HepG2 (cell line): ENCODE results near the gene RSPRY1. TPM values are rescaled to one million over a fixed set of nuclear protein-coding genes. Genes with fewer than 3 reads are reported as not detected.

Source experiments
- ATAC-seq: fragments of 200-7000 bp; cut with Tn5 transposase; 3 replicates; pipeline ENCODE4 v1.9.1; 2020; ENCODE audit warnings: mild to moderate bottlenecking, moderate library complexity
- BruUV-seq: library from RNA; stranded (reverse); fragments of 400-500 nt; replicated peaks from 2 replicates; lab custom pipeline; 2021; lab: Mats Ljungman, UMichigan
- CTCF ChIA-PET: fragments of 300-600 bp; formaldehyde crosslinking; extraction: SDS; loops from one replicate; lab custom pipeline; 2021; ENCODE audit warnings: low total read pairs, inconsistent platforms, low intra/inter-chr PET ratio; lab: Yijun Ruan, JAX
- POLR2A ChIA-PET: fragments of 350-600 bp; sonication (Branson Sonifier 250); formaldehyde crosslinking; loops from one replicate; lab custom pipeline; 2020; ENCODE audit warnings: antibody characterized with exemption, inconsistent platforms; lab: Yijun Ruan, JAX
- DNase-seq: peaks from one replicate; pipeline ENCODE4 v3.0.0-alpha.2; 2015; ENCODE audit warnings: low spot score
- FAIRE-seq: peaks from 3 replicates; lab custom pipeline; 2011; peaks lifted over from hg19 to GRCh38; lab: Jason Lieb, UNC
- H2AFZ ChIP-seq: one replicate; pipeline ENCODE4 v1.6.1; 2011; ENCODE audit warnings: low read length, inconsistent platforms
- H3K27ac ChIP-seq: fragments of 300-600 bp; 3 replicates; pipeline ENCODE4 v1.8.0; 2011; ENCODE audit warnings: mixed run types, mild to moderate bottlenecking, mixed read lengths, low read length, inconsistent platforms; ENCODE audit not compliant: insufficient read depth; ENCODE audit errors: extremely low read length
- H3K27me3 ChIP-seq, 2 experiments: fragments of 200-600 bp in 1 of 2; 2 replicates in 1 of 2; 3 replicates in 1 of 2; pipeline versions ENCODE4 v1.6.0 to v1.8.0; 2011; ENCODE audit warnings: low read length in 2 of 2, mild to moderate bottlenecking in 2 of 2, moderate library complexity in 2 of 2, inconsistent platforms in 1 of 2; ENCODE audit not compliant: insufficient read depth in 2 of 2, control insufficient read depth in 1 of 2
- H3K36me3 ChIP-seq, 2 experiments: fragments of 200-600 bp in 1 of 2; replicated peaks in 1 of 2; 2 replicates in 1 of 2; 3 replicates in 1 of 2; pipeline versions ENCODE4 v1.5.1 to v1.8.0; 2011; ENCODE audit warnings: low read length in 2 of 2, inconsistent platforms in 1 of 2; ENCODE audit not compliant: insufficient read depth in 2 of 2, control insufficient read depth in 1 of 2
- H3K4me1 ChIP-seq: 2 replicates; pipeline ENCODE4 v1.5.1; 2012; ENCODE audit warnings: low read length, inconsistent platforms; ENCODE audit not compliant: insufficient read depth
- H3K4me2 ChIP-seq: 2 replicates; pipeline ENCODE4 v1.6.0; 2011; ENCODE audit warnings: low read depth, low read length, inconsistent platforms
- H3K4me3 ChIP-seq, 3 experiments: fragments of 200-600 bp in 1 of 3; sonication (generic), shearing (Covaris generic) in 1 of 3; replicated peaks in 1 of 3; 2 replicates each; pipeline ENCODE4 v1.5.1; 2011 to 2016; ENCODE audit warnings: low read length in 3 of 3, inconsistent platforms in 2 of 3, low read depth in 2 of 3, mild to moderate bottlenecking in 2 of 3, control low read depth in 1 of 3, mixed read lengths in 1 of 3; ENCODE audit not compliant: insufficient read depth in 1 of 3
- H3K79me2 ChIP-seq: one replicate; pipeline ENCODE4 v1.6.1; 2011; ENCODE audit warnings: low read length, inconsistent platforms; ENCODE audit not compliant: insufficient read depth
- H3K9ac ChIP-seq: 2 replicates; pipeline ENCODE4 v1.6.0; 2011; ENCODE audit warnings: mild to moderate bottlenecking, low read depth, low read length, inconsistent platforms; ENCODE audit not compliant: insufficient read depth
- H3K9me3 ChIP-seq: 2 replicates; pipeline ENCODE4 v1.5.1; 2012; ENCODE audit warnings: mild to moderate bottlenecking, low read length
- H4K20me1 ChIP-seq: 2 replicates; pipeline ENCODE4 v1.6.0; 2011; ENCODE audit warnings: inconsistent platforms, mild to moderate bottlenecking, low read length, moderate library complexity; ENCODE audit not compliant: insufficient read depth
- ARID2 ChIP-seq: sonication (generic); formaldehyde crosslinking; IDR thresholded peaks from 2 replicates; pipeline ENCODE4 v1.8.1; 2022; ENCODE audit warnings: mild to moderate bottlenecking, missing genetic modification reagents, borderline replicate concordance
- ATF5 ChIP-seq: sonication (generic); formaldehyde crosslinking; IDR thresholded peaks from 2 replicates; pipeline ENCODE4 v1.4.0; 2020; ENCODE audit warnings: mild to moderate bottlenecking, low read depth, missing genetic modification reagents
- HNF4A ChIP-seq: sonication (generic); formaldehyde crosslinking; IDR thresholded peaks from 2 replicates; pipeline ENCODE4 v1.4.0; 2020; ENCODE audit warnings: missing genetic modification reagents
- NFIB ChIP-seq: sonication (generic); formaldehyde crosslinking; IDR thresholded peaks from 2 replicates; pipeline ENCODE4 v1.9.0; 2021; ENCODE audit warnings: missing genetic modification reagents, mild to moderate bottlenecking, borderline replicate concordance
- SMARCE1 ChIP-seq: fragments of 450-650 bp; IDR thresholded peaks from 2 replicates; pipeline ENCODE4 v1.6.1; 2017; ENCODE audit warnings: borderline replicate concordance
- SOX5 ChIP-seq: IDR thresholded peaks from 2 replicates; pipeline ENCODE4 v1.6.1; 2016; ENCODE audit warnings: borderline replicate concordance
- TCF7L2 ChIP-seq: IDR thresholded peaks from 2 replicates; pipeline ENCODE4 v1.6.1; 2011; ENCODE audit warnings: mild to moderate bottlenecking, low read depth, low read length, moderate library complexity
- THRA ChIP-seq: sonication (generic); formaldehyde crosslinking; IDR thresholded peaks from 2 replicates; pipeline ENCODE4 v1.4.0; 2020; ENCODE audit warnings: missing genetic modification reagents, borderline replicate concordance
- ZBTB20 ChIP-seq: sonication (generic); formaldehyde crosslinking; IDR thresholded peaks from 2 replicates; pipeline ENCODE4 v1.8.1; 2023; ENCODE audit warnings: missing genetic modification reagents, low read depth, mild to moderate bottlenecking, borderline replicate concordance
- ZNF10 ChIP-seq: sonication (generic); formaldehyde crosslinking; IDR thresholded peaks from 2 replicates; pipeline ENCODE4 v1.4.0; 2020; ENCODE audit warnings: mild to moderate bottlenecking, low read depth, missing genetic modification reagents, borderline replicate concordance
- ZNF326 ChIP-seq: sonication (generic); formaldehyde crosslinking; IDR thresholded peaks from 2 replicates; pipeline ENCODE4 v1.4.0; 2020; ENCODE audit warnings: missing genetic modification reagents, borderline replicate concordance
- ZNF557 ChIP-seq: sonication (generic); formaldehyde crosslinking; IDR thresholded peaks from 2 replicates; pipeline ENCODE4 v1.4.0; 2020; ENCODE audit warnings: missing genetic modification reagents
- ZNF567 ChIP-seq: sonication (generic); formaldehyde crosslinking; IDR thresholded peaks from 2 replicates; pipeline ENCODE4 v1.8.1; 2023; ENCODE audit warnings: mild to moderate bottlenecking, missing genetic modification reagents, borderline replicate concordance
- WGBS: methylation state at CpG from one replicate; pipeline ENCODE4 v1.1.6; 2017; ENCODE audit warnings: low lambda C conversion rate; 5-methylcytosine and 5-hydroxymethylcytosine counted together
- in situ Hi-C: cut with HindIII; loops from 2 replicates; pipeline ENCODE4 v1.10.0; 2017; ENCODE audit warnings: low pct_unique_long_range_greater_than_20kb; ENCODE audit not compliant: extremely low pct_ligation_motif_present
- intact Hi-C: fragments of 100-400 bp; cut with micrococcal nuclease; formaldehyde crosslinking; loops from one replicate; pipeline ENCODE4 v1.10.0; 2022; ENCODE audit not compliant: unreplicated experiment
- polyA plus RNA-seq, 8 experiments: library from polyadenylated mRNA; depleted of rRNA in 3 of 8; stranded (reverse) in 7 of 8; unstranded in 1 of 8; fragments of >200 nt; fragmentation: Illumina TruSeq in 4 of 8; extraction: Trizol in 4 of 8; gene quantifications; 2 replicates each; pipeline versions ENCODE4 v1.2.1 to v1.2.3, GENCODE V29; 2011 to 2016; ENCODE audit warnings: low read depth in 4 of 8, missing spikeins in 1 of 8, mixed read lengths in 1 of 8; ENCODE audit not compliant: insufficient read depth in 1 of 8
- total RNA-seq, 5 experiments: library from RNA; depleted of rRNA; stranded (reverse); fragments of >200 nt; fragmentation: Illumina TruSeq; extraction: Trizol; gene quantifications; 2 replicates each; pipeline ENCODE4 v1.2.3, GENCODE V29; 2016; ENCODE audit warnings: low read depth in 1 of 5
- TF ChIP-seq, protein P1 (sequence below): sonication (generic); formaldehyde crosslinking; conservative IDR thresholded peaks from 2 replicates; pipeline ENCODE4 v1.8.0; 2022; ENCODE audit warnings: low read depth, missing genetic modification reagents
- TF ChIP-seq, protein P2 (sequence below): sonication (generic); formaldehyde crosslinking; IDR thresholded peaks from 2 replicates; pipeline ENCODE4 v1.5.1; 2020; ENCODE audit warnings: missing genetic modification reagents, mild to moderate bottlenecking, borderline replicate concordance
- TF ChIP-seq, protein P3 (sequence below): sonication (generic); formaldehyde crosslinking; IDR thresholded peaks from 2 replicates; pipeline ENCODE4 v1.5.0; 2020; ENCODE audit warnings: mild to moderate bottlenecking, missing genetic modification reagents, moderate library complexity

The RSPRY1 gene
- total and polyA plus RNA-seq, 2 of the 13 experiments (the other 11 are each of a cell fraction or from before 2014, with no cell fraction given) = 53.4 to 61.0 TPM

- peak; percentile 81; the same call in 1 of the 2 replicates for TF ChIP-seq TCF7L2
- TF ChIP-seq NFIB = no peak
- no peak for TF ChIP-seq ARID2
- peak; percentile 54; the same call in 1 of the 2 replicates for TF ChIP-seq ZBTB20 (CRISPR knock-in tag)
- TF ChIP-seq THRA (CRISPR knock-in tag) = peak; percentile 64; the same call in 1 of the 2 replicates
- TF ChIP-seq HNF4A (CRISPR knock-in tag) = peak; percentile 73
- TF ChIP-seq ZNF567 (CRISPR knock-in tag) = no peak
- no peak for TF ChIP-seq ZNF557
- TF ChIP-seq, protein P1, sequence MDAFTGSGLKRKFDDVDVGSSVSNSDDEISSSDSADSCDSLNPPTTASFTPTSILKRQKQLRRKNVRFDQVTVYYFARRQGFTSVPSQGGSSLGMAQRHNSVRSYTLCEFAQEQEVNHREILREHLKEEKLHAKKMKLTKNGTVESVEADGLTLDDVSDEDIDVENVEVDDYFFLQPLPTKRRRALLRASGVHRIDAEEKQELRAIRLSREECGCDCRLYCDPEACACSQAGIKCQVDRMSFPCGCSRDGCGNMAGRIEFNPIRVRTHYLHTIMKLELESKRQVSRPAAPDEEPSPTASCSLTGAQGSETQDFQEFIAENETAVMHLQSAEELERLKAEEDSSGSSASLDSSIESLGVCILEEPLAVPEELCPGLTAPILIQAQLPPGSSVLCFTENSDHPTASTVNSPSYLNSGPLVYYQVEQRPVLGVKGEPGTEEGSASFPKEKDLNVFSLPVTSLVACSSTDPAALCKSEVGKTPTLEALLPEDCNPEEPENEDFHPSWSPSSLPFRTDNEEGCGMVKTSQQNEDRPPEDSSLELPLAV (CRISPR knock-in tag) = no peak
Measured at GRCh38 chr16:57156351-57156703, 29.8 kb upstream of the RSPRY1 start (continued).

- H3K79me2 ChIP-seq = no peaks in the 10 kb centered on the region
- H3K9ac ChIP-seq = no peak overlapping the region
- no peaks in the 10 kb centered on the region for H4K20me1 ChIP-seq
- in situ Hi-C loops (no loop called here), intact Hi-C loops (no loop called here)
- ATAC-seq (no peak), DNase-seq (no peak), FAIRE-seq (no peak)
- no peak overlapping the region for H3K4me2 ChIP-seq
- TF ChIP-seq SMARCE1 (no peak), ZNF326 (CRISPR knock-in tag) (no peak), ZNF10 (CRISPR knock-in tag) (no peak), ATF5 (CRISPR knock-in tag) (no peak), SOX5 (CRISPR knock-in tag) (no peak)
- TF ChIP-seq, protein P2, sequence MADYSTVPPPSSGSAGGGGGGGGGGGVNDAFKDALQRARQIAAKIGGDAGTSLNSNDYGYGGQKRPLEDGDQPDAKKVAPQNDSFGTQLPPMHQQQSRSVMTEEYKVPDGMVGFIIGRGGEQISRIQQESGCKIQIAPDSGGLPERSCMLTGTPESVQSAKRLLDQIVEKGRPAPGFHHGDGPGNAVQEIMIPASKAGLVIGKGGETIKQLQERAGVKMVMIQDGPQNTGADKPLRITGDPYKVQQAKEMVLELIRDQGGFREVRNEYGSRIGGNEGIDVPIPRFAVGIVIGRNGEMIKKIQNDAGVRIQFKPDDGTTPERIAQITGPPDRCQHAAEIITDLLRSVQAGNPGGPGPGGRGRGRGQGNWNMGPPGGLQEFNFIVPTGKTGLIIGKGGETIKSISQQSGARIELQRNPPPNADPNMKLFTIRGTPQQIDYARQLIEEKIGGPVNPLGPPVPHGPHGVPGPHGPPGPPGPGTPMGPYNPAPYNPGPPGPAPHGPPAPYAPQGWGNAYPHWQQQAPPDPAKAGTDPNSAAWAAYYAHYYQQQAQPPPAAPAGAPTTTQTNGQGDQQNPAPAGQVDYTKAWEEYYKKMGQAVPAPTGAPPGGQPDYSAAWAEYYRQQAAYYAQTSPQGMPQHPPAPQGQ (CRISPR knock-in tag) = no peak
- TF ChIP-seq, protein P3, sequence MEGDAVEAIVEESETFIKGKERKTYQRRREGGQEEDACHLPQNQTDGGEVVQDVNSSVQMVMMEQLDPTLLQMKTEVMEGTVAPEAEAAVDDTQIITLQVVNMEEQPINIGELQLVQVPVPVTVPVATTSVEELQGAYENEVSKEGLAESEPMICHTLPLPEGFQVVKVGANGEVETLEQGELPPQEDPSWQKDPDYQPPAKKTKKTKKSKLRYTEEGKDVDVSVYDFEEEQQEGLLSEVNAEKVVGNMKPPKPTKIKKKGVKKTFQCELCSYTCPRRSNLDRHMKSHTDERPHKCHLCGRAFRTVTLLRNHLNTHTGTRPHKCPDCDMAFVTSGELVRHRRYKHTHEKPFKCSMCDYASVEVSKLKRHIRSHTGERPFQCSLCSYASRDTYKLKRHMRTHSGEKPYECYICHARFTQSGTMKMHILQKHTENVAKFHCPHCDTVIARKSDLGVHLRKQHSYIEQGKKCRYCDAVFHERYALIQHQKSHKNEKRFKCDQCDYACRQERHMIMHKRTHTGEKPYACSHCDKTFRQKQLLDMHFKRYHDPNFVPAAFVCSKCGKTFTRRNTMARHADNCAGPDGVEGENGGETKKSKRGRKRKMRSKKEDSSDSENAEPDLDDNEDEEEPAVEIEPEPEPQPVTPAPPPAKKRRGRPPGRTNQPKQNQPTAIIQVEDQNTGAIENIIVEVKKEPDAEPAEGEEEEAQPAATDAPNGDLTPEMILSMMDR = no peak
- POLR2A ChIA-PET = no interaction called here
- no peak overlapping the region for H3K27ac ChIP-seq
- no peak overlapping the region for H3K4me3 ChIP-seq
- WGBS = 100% methylated on average over 1 of the region's 1 CpG
- peaks cover 19% of the 10 kb centered on the region for H3K4me1 ChIP-seq
- H3K27me3 ChIP-seq = no peaks in the 10 kb centered on the region
- H3K36me3 ChIP-seq = peaks cover 11 to 59% of the 10 kb centered on the region in 2 experiments
- BruUV-seq = no TSS peak
- CTCF ChIA-PET = no interaction called here
- no peak overlapping the region for H2AFZ ChIP-seq
- no peaks in the 10 kb centered on the region for H3K9me3 ChIP-seq
Measured at GRCh38 chr16:57157533-57157932, 28.6 kb upstream of the RSPRY1 start.
